Erythroblast (primary cell): ENCODE results near the gene GREB1.

Experiments
- GATA1 ChIP-seq: IDR thresholded peaks from 2 replicates; pipeline ENCODE4 v1.6.1; 2011; ENCODE audit warnings: low read depth, mild to moderate bottlenecking, control low read depth, low read length, moderate library complexity
- POLR2A ChIP-seq: IDR thresholded peaks from 2 replicates; pipeline ENCODE4 v1.6.1; 2011; ENCODE audit warnings: mild to moderate bottlenecking, low read length

- TF ChIP-seq POLR2A = no peak
- TF ChIP-seq GATA1 = no peak
Measured at GRCh38 chr2:11512431-11512830, 21.4 kb upstream of the GREB1 start.
